GM18519 (cell line): ENCODE data around the gene PHTF2.

Source experiments
- ATAC-seq: cut with Tn5 transposase; IDR thresholded peaks from one replicate; pipeline ENCODE4 v1.9.1; 2021; ENCODE audit warnings: mild to moderate bottlenecking, moderate library complexity; ENCODE audit not compliant: unreplicated experiment, low FRiP score

The PHTF2 gene

GRCh38 chr7:77791956-77792355 is 6.6 kb upstream of the PHTF2 start:
- ATAC-seq, result no peak

GRCh38 chr7:77794000-77794399 is 4.6 kb upstream of the PHTF2 start:
- no peak for ATAC-seq

GRCh38 chr7:77796109-77796508 is 2.5 kb upstream of the PHTF2 start:
- no peak for ATAC-seq

- ATAC-seq, result no peak
These were observed 1.6 kb upstream of the PHTF2 start for GRCh38 chr7:77796960-77797359.

GRCh38 chr7:77797734-77798393 is 709 bp upstream of the PHTF2 start:
- peak; percentile 7 for ATAC-seq

GRCh38 chr7:77799078-77799964 is 748 bp downstream of the PHTF2 start:
- ATAC-seq, result no peak

GRCh38 chr7:77800158-77800557 is 1.6 kb downstream of the PHTF2 start:
- ATAC-seq, result no peak

- no peak for ATAC-seq
These were observed 2.2 kb downstream of the PHTF2 start for GRCh38 chr7:77800730-77801129.

DNA sequence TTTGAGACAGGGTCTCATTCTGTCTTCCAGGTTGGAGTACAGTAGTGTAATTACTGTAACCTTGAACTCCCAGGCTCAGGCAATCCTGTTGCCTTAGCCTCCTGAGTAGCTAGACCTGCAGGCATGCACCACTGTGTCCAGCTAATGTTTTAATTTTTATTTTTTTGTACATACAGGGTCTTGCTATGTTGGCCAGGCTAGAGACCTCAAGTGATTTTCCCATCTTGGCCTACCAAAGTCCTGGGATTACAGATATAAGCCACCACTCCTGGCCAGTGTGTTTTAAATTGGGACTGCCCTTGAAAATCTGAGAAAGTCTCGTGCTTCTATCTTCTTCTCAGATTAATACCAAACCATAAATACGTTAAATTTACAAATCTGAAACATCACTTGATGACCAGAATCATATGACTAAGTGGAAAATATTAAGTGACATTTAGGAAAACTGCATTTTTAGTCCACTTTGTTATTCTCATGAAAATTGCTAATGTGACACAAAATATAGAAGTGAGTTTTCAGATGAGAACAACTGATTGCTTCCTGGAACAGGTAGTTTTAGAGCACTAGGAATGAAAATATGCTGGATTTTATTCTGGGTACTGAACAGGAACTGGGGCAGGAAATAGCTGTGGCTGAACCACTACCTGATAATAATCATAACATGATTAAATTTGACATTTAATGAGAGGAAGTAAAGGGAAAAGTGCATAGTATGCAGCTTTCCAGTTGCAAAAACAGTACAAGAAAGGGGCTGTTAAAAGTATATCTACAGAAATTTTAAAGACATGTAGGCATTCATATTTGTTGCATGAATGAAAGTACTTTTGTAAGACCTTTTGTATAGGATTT is 4.2 kb downstream of the PHTF2 start:
- no peak for ATAC-seq

- no peak for ATAC-seq
These were observed 7.9 kb downstream of the PHTF2 start for GRCh38 chr7:77806425-77806824.

DNA sequence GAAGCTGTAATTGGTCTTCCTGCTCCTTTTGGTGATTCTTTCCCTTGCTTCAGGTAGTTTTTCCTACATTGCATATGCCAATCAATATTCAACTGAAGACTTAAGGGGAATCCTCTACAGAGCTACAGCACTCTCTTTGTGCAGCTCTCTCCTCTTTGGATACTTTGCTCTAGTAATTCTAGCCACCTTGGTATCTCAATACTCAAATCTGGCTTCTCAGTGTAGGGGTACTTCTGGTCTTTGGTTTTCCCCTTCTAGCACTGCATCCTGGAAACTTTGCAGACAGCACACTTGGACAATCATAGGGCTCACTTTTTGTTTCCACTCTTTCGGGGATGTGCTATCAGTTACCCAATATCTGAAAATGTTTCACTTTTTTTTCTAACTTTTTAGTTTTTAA is 9.9 kb downstream of the PHTF2 start:
- ATAC-seq, result no peak

GRCh38 chr7:77811516-77812289 is 13.1 kb downstream of the PHTF2 start:
- no peak for ATAC-seq

DNA sequence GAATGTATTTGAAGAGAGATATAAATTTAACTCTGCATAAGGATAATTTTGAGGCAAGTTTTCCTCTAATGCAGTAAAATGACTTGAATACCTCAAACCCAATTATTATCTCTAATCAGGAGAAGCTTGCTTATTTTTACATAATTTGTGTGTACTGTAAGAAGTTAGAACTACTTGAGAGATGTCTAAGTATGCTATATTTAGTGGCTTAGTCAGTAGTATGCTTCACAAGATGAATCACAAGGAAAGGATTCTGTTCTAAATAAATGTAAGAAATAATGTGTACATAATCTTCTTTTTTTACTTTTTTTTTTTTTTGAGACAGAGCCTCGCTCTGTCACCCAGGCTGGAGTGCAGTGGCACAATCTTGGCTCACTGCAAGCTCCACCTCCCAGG is 13.7 kb downstream of the PHTF2 start:
- ATAC-seq, result no peak

GRCh38 chr7:77813180-77813579 is 14.6 kb downstream of the PHTF2 start:
- no peak for ATAC-seq

- no peak for ATAC-seq
These were observed 20.4 kb downstream of the PHTF2 start for GRCh38 chr7:77819021-77819420.

DNA sequence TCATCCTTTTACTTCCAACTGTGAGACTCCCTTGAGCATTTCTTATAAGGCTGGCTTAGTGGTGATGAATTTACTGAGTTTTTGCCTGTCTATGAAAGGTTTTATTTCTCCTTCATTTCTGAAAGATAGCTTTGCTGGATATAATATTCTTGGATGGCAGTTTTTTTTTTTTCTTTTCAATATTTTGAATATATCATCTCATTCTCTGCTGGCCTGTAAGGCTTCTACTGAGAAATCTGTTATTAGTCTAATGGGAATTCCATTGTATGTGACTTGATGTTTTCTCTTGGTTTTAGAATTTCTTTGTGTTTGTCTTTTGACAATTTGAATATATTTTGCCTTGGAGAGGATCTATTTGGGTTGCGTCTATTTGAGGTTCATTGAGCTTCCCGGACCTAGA is 22.4 kb downstream of the PHTF2 start:
- ATAC-seq, result no peak

DNA sequence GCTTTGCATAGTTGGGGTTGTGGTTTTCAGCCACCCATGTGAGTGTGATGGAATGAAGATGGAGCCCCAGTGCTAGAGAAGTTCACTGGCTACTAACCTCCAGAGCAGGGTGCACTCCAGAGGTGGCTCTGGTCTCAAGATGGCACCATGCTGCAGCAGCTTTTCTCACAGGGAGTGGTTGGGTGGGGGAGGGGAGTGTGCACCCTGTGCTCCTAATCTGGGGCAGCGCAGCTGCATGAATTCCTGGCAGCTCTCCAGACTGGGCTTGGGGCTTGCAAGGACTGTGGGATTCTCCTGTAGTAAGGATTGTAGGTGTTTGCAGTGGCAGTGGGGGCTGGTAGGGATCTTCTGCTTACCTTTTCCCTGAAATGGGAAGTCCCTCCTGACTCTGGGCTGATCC is 23.7 kb downstream of the PHTF2 start:
- no peak for ATAC-seq

GRCh38 chr7:77823787-77824186 is 25.2 kb downstream of the PHTF2 start:
- ATAC-seq, result peak; percentile 22

GRCh38 chr7:77824636-77825035 is 26.1 kb downstream of the PHTF2 start:
- no peak for ATAC-seq

- no peak for ATAC-seq
These were observed 26.6 kb downstream of the PHTF2 start for GRCh38 chr7:77825131-77825530.
